Esophagus muscularis mucosa (tissue), 4 donors: ENCODE data around the gene VPS13D. TPM values are rescaled to one million over a fixed set of nuclear protein-coding genes. Genes with fewer than 3 reads are reported as not detected.
A peak's percentile ranks its signal among the peaks of the same experiment; 100 is the strongest.

Experiments used
- DNase-seq: peaks from one replicate; pipeline ENCODE4 v3.0.0-alpha.2; 2017; ENCODE audit errors: extremely low spot score
- H3K27ac ChIP-seq, 4 donors: fragments of 200-600 bp; sonication (generic); replicated peaks in 1 of 4; 1 replicate in 3 of 4; 2 replicates in 1 of 4; pipeline ENCODE4 v1.5.1; 2016 to 2019; ENCODE audit warnings: mild to moderate bottlenecking in 1 of 4
- H3K27me3 ChIP-seq, 4 donors: fragments of 200-600 bp; sonication (generic); one replicate each; pipeline versions ENCODE4 v1.5.1 to v1.6.0; 2016 to 2019
- H3K36me3 ChIP-seq, 4 donors: fragments of 200-600 bp; sonication (generic); one replicate each; pipeline ENCODE4 v1.5.1; 2016 to 2019
- H3K4me1 ChIP-seq, 4 donors: fragments of 200-600 bp; sonication (generic); one replicate each; pipeline ENCODE4 v1.5.1; 2016 to 2019
- H3K4me3 ChIP-seq, 4 donors: fragments of 200-600 bp; sonication (generic); 1 replicate in 2 of 4; 2 replicates in 2 of 4; pipeline ENCODE4 v1.5.1; 2016 to 2019; ENCODE audit warnings: mild to moderate bottlenecking in 4 of 4, moderate library complexity in 1 of 4
- H3K9me3 ChIP-seq, 4 donors: fragments of 200-600 bp; sonication (generic); 1 replicate in 3 of 4; 2 replicates in 1 of 4; pipeline ENCODE4 v1.5.1; 2016 to 2019
- EP300 ChIP-seq: sonication (generic); formaldehyde crosslinking; IDR thresholded peaks from one replicate; pipeline ENCODE4 v1.6.1; 2017; ENCODE audit warnings: antibody characterized with exemption
- POLR2A ChIP-seq: fragments of 450-650 bp; IDR thresholded peaks from one replicate; pipeline ENCODE4 v1.6.1; 2017; ENCODE audit warnings: antibody characterized with exemption, moderate library complexity, mild to moderate bottlenecking, low read depth
- POLR2AphosphoS5 ChIP-seq, 2 donors: sonication (generic); formaldehyde crosslinking; IDR thresholded peaks; one replicate each; pipeline ENCODE4 v1.6.1; 2017; ENCODE audit warnings: antibody characterized with exemption in 2 of 2
- WGBS: methylation state at CpG from one replicate; pipeline ENCODE4 v1.1.5; 2018; 5-methylcytosine and 5-hydroxymethylcytosine counted together
- intact Hi-C: fragments of 100-400 bp; cut with DNase I; formaldehyde crosslinking; loops from one replicate; pipeline ENCODE4 v1.15.1; 2023
- total RNA-seq, 4 donors: library from RNA; depleted of rRNA; stranded (reverse); fragments of >200 nt; gene quantifications; one replicate each; pipeline versions ENCODE4 v1.1.0 to v1.2.1, GENCODE V29; 2016
- TF ChIP-seq, protein P1 (sequence below), 3 experiments: fragments of 200-600 bp in 2 of 3; fragments of 450-650 bp in 1 of 3; sonication (generic) in 2 of 3; IDR thresholded peaks; one replicate each; pipeline ENCODE4 v1.5.1; 2017 to 2019; ENCODE audit warnings: antibody characterized with exemption in 3 of 3, mild to moderate bottlenecking in 2 of 3, moderate library complexity in 1 of 3

Gene VPS13D
- total RNA-seq, 4 donors from 2014 or later = 67.8 to 93.3 (median 85.4) TPM

DNA sequence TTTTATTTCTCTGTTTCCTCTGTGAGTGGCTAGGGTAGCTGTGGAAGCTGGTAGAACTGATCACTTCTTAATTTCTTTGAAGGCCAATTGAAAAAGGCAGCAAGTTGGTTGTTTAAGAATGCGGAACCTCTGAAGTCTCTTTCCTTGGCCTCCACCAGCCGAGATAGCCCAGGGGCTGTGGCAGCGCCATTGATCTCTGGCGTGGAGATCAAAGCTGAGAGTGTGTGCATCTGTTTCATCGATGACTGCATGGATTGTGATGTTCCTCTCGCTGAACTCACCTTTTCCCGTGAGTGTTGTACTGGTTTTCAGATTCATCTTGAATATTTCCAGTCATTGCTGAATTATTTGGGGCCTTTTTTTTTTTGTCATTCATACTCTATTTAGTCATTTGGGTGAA is 97.7 kb downstream of the VPS13D start:
- TF ChIP-seq POLR2AphosphoS5 (IDR thresholded peaks at IDR 0.05) = no peak
- no peak for TF ChIP-seq POLR2A
- TF ChIP-seq, protein P1, sequence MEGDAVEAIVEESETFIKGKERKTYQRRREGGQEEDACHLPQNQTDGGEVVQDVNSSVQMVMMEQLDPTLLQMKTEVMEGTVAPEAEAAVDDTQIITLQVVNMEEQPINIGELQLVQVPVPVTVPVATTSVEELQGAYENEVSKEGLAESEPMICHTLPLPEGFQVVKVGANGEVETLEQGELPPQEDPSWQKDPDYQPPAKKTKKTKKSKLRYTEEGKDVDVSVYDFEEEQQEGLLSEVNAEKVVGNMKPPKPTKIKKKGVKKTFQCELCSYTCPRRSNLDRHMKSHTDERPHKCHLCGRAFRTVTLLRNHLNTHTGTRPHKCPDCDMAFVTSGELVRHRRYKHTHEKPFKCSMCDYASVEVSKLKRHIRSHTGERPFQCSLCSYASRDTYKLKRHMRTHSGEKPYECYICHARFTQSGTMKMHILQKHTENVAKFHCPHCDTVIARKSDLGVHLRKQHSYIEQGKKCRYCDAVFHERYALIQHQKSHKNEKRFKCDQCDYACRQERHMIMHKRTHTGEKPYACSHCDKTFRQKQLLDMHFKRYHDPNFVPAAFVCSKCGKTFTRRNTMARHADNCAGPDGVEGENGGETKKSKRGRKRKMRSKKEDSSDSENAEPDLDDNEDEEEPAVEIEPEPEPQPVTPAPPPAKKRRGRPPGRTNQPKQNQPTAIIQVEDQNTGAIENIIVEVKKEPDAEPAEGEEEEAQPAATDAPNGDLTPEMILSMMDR (IDR thresholded peaks at IDR 0.05) = no peak
- TF ChIP-seq EP300 = no peak
- peaks cover 32 to 83% (median 62%) of the 10 kb centered on the region in 4 donors for H3K36me3 ChIP-seq
- H3K9me3 ChIP-seq = no peaks in the 10 kb centered on the region
- H3K27ac ChIP-seq = no peak overlapping the region
- WGBS = 98% methylated on average over 7 of the region's 7 CpGs
- H3K4me1 ChIP-seq = no peaks in the 10 kb centered on the region
- intact Hi-C loops = no loop called here
- H3K27me3 ChIP-seq = no peaks in the 10 kb centered on the region
- DNase-seq = peak; percentile 74
- H3K4me3 ChIP-seq = no peak overlapping the region

GRCh38 chr1:12333036-12333785 is 103.4 kb downstream of the VPS13D start:
- no peaks in the 10 kb centered on the region for H3K9me3 ChIP-seq
- intact Hi-C loops = no loop called here
- TF ChIP-seq EP300 = no peak
- no peak for TF ChIP-seq POLR2A
- TF ChIP-seq POLR2AphosphoS5 (IDR thresholded peaks at IDR 0.05) = no peak
- TF ChIP-seq, protein P1 (IDR thresholded peaks at IDR 0.05) = no peak
- no peak overlapping the region for H3K27ac ChIP-seq
- peak; percentile 26 for DNase-seq
- H3K4me1 ChIP-seq = peaks cover 15 to 23% (median 22%) of the 10 kb centered on the region in 4 donors
- 81% methylated on average over 11 of the region's 11 CpGs for WGBS
- H3K36me3 ChIP-seq = peaks cover 13 to 78% (median 59%) of the 10 kb centered on the region in 4 donors
- no peak overlapping the region for H3K4me3 ChIP-seq
- no peaks in the 10 kb centered on the region for H3K27me3 ChIP-seq

GRCh38 chr1:12335815-12336214 is 106.0 kb downstream of the VPS13D start:
- peaks cover 41 to 49% (median 48%) of the 10 kb centered on the region in 4 donors for H3K4me1 ChIP-seq
- intact Hi-C loops = no loop called here
- H3K27ac ChIP-seq = no peak overlapping the region

DNA sequence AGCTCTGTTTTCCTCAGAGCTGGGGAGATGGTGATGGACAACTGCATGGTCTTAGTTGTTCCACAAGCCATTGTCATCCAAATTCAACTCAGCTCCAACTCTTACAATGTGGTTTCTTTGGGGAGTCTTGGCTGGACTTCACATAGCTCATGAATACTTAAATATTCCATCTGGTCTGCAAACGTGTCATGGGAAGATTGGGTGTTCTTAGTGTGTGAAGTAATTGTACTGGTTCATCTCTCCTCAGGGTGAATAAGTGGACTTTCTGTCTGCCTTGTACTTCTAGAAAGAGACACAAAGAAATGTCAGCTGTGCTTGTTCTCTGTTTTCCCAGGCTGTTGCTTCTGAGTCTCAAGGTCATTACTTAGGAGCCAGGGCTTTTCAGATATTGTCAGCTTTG is 106.6 kb downstream of the VPS13D start:
- Histone ChIP-seq H3K36me3 (peaks cover 2 to 46% (median 33%) of the 10 kb centered on the region in 4 donors), H3K27ac (peak overlapping the region; percentile 5 to 56 (median 32)), H3K9me3 (no peaks in the 10 kb centered on the region), H3K4me1 (peaks cover 42 to 55% (median 51%) of the 10 kb centered on the region in 4 donors), H3K4me3 (no peak overlapping the region), H3K27me3 (no peaks in the 10 kb centered on the region)
- intact Hi-C loops = no loop called here
- WGBS = 42% methylated on average over 1 of the region's 1 CpG
- TF ChIP-seq POLR2A (no peak), EP300 (no peak), POLR2AphosphoS5 (IDR thresholded peaks at IDR 0.05) (no peak)
- TF ChIP-seq, protein P1 (IDR thresholded peaks at IDR 0.05) = no peak
- no peak for DNase-seq

More at GRCh38 chr1:12335815-12336214, 106.0 kb downstream of the VPS13D start:
- TF ChIP-seq, protein P1 (IDR thresholded peaks at IDR 0.05) = no peak
- TF ChIP-seq EP300 = no peak
- 89% methylated on average over 4 of the region's 4 CpGs for WGBS
- Histone ChIP-seq H3K36me3 (peaks cover 8 to 52% (median 38%) of the 10 kb centered on the region in 4 donors), H3K4me3 (no peak overlapping the region), H3K9me3 (no peaks in the 10 kb centered on the region), H3K27me3 (no peaks in the 10 kb centered on the region)
- DNase-seq = no peak
